Skin epidermis (tissue), 12 donors: ENCODE data around the gene LGALS3BP.
A peak's percentile ranks its signal among the peaks of the same experiment; 100 is the strongest.
"Not testable (repeated sequence)": the region's sequence is repeated elsewhere in the genome, so short reads cannot be mapped to it uniquely, and the experiment has no call there.

Experiments used
- H3K27ac ChIP-seq, 21 experiments: fragments of 200-600 bp; sonication (generic) in 11 of 21; one replicate each; pipeline ENCODE4 v1.5.0; 2020; ENCODE audit warnings: mild to moderate bottlenecking in 3 of 21, inconsistent platforms in 2 of 21, moderate library complexity in 2 of 21
- H3K4me3 ChIP-seq, 7 experiments: fragments of 200-600 bp; sonication (generic) in 2 of 7; one replicate each; pipeline ENCODE4 v1.5.0; 2020; ENCODE audit warnings: inconsistent platforms in 2 of 7, mild to moderate bottlenecking in 2 of 7, moderate library complexity in 1 of 7

The LGALS3BP gene

GRCh38 chr17:78970834-78971755, 8.6 kb downstream of the LGALS3BP start:
- H3K4me3 ChIP-seq: no peak overlapping the region
- peak overlapping the region in 1 of 21 experiments; percentile 37 for H3K27ac ChIP-seq

DNA sequence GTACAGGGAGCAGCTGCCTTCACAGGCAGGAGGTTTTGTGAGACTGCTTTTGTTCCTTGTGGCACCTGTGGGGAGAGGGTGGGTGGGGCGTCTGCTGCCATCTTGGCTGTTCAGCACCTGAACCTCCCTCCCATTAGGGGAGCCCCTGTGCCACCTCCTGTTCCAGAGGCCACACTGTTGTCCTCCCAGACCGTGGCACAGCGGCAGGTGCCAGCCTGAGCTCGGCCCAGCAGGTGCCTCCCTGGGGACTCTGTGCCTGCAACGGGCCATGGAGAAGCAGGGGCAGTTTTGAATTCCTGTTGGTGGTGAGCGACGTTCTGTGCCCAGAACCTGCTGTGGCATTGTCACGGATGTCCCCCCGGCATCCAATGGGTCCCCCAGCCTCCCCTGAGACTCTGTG, 9.9 kb downstream of the LGALS3BP start:
- H3K27ac ChIP-seq: no peak overlapping the region
- H3K4me3 ChIP-seq: no peak overlapping the region

DNA sequence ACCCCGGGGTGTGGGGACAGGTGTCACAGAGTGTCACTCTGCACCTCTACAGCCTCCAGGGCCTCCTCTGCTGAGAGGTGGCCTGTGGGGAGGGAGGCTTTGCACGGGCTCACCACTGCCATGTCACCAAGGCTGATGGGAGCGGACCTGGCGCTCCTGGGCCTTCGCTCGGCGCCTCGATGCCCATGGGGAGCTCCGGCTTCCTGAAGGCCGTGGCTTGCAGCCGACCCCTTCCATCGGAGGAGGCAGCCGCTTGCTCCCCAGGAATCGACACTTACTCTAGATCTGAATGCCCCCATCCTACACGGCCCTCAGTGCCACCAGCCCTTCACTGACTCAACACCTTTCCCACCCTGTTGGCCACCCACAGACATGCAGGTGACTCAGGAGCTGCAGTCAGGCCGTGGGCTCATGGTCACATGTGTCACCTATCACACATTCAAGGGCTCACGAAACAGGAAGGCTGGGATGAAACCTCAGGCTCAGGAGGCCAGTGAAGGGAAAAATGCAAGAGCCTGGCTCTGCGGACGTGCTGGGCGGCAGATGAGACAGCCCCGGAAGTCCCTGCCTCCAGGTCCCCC, 11.9 kb downstream of the LGALS3BP start:
- no peak overlapping the region for H3K4me3 ChIP-seq
- no peak overlapping the region for H3K27ac ChIP-seq

DNA sequence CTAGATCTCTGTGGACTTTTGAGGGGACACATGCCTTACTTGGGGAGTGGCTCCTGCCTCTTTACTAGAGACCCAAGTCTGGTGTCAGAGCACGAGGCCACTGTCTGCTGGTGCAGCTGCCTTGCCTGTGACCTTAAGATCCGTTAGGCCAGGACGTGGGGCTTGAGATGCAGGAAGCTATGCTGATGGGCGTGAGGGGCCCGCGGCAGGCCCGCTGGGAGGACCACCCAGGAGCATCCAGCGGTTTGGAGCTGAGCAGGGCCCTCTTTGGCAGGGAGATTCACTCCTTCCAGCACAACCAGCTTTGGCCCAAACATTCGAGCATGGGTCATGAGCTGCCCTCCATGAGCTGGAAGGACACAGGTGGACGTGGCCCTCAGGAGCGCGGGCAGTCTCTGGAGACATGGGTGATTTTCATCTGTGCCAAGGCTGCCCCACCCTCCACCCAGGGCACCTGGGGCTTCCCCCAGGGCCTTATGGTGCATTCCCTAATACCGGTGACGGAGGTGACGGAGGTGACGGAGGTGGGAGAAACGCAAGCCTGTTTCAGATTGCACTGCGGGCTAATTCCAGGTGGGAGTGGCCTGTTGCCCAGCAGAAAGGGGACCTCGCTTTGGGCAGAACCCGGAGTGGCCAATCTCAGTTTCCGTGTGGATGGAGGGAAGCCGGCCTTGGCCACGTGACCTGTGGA, 12.7 kb downstream of the LGALS3BP start:
- Histone ChIP-seq H3K27ac (no peak overlapping the region), H3K4me3 (no peak overlapping the region)

DNA sequence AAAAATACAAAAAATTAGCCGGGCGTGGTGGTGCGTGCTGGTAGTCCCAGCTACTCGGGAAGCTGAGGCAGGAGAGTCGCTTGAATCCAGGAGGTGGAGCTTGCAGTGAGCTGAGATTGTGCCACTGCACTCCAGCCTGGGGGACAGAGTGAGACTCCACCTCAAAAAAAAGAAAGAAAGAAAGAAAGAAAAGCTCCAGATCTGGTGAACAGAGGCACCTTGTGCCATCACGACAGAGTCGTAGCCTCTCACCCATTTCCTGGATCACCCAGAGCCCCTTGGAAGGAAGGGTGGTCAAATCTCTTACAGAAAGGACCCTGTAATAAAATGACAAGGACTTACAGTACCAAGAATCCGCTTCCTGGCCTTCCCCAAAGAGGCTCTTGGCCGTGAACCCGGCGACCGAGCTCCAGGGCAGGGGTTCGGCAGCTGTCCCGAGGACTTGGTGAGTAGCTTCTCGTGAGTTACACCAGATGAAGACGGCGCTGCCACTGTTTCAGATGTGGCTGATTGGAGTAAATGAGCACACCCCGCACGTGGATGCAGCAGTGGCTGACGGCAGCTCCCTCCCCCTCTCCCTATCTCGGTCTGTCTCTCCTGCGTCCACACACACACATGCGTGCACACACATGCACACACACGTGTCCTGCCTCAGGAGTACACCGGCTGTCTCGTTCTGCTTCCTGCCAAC, 13.5 kb downstream of the LGALS3BP start:
- H3K4me3 ChIP-seq: no peak overlapping the region
- no peak overlapping the region for H3K27ac ChIP-seq

DNA sequence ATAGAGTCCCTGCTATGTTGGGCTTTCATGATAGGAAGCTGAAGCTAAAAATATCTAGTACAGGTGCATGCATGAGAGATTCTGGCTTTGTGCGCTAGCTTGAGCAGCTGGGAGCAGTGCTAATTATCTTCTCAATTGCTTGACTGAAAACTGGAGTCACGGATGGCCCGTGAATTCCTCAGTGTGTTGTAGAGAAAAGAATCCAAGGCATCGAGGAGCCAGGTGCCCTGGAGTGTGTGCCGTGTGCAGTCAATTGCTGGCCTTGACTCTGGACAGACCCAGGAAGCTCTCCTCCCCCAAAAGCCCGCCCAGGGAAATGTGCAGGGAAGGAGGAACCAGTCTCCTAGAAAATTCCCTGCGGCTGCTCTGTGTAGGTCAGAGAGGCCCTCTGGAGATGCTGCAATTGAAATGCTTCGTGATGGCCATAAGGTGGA, 14.2 kb downstream of the LGALS3BP start:
- H3K27ac ChIP-seq: no peak overlapping the region

GRCh38 chr17:78963378-78963777, 16.3 kb downstream of the LGALS3BP start:
- Histone ChIP-seq H3K27ac (no peak overlapping the region), H3K4me3 (no peak overlapping the region)

More for the DNA sequence above, 14.2 kb downstream of the LGALS3BP start:
- no peak overlapping the region for H3K4me3 ChIP-seq

GRCh38 chr17:78962984-78963348, 16.8 kb downstream of the LGALS3BP start:
- H3K4me3 ChIP-seq, H3K27ac ChIP-seq: not testable (repeated sequence)

DNA sequence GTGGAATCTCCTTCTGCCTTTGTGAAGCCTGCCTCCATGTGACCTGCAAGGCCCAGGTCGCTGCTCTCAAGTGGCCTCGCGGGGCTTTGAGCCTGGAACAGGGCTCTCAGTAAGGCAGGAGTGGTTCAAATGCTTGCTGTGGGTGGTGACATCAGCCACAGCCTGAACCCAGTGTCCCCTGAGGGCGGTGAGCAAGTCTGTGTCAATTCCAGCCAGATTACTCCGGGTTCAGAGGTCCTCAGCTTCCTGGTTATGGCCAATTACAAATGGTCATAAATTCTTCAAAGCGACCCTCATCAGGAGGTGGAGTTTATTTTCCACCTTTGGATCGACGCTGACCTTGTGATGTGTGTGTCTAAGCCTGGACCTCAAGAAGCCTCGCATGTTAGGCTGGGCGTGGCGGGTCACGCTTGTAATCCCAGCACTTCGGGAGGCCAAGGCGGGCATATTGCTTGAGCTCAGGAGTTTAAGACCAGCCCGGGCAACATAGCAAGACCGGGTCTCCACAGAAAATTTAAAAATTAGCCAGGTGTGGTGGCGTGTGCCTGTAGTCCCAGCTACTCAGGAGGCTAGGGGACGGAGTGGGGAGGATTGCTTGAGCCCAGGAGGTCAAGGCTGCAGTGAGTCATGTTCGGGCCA, 17.3 kb downstream of the LGALS3BP start:
- Histone ChIP-seq H3K4me3 (no peak overlapping the region), H3K27ac (no peak overlapping the region)

GRCh38 chr17:78961571-78961970, 18.2 kb downstream of the LGALS3BP start:
- H3K27ac ChIP-seq: no peak overlapping the region
- no peak overlapping the region for H3K4me3 ChIP-seq

DNA sequence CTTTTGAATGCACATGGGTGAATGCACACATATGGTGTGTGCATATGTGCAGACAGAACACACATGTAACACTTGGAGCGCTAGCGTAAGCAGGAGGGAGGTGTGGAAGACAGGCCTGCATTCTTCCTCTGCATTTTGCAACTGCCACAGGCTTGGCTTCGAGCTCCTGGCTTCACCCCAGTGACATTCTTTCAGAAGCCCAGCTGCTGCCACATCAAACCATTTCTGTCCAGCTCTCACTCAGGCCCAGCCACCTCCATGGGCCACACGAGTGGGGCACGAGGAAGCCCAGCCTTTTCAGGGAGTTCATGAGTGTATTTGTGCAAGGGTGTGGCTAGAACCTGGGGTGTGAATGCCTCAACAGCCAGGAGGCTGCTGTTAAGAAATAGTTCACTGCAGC, 18.8 kb downstream of the LGALS3BP start:
- peak overlapping the region in 2 of 21 experiments; percentile 22 to 44 for H3K27ac ChIP-seq
- no peak overlapping the region for H3K4me3 ChIP-seq

GRCh38 chr17:78959803-78960202, 19.9 kb downstream of the LGALS3BP start:
- no peak overlapping the region for H3K27ac ChIP-seq
- no peak overlapping the region for H3K4me3 ChIP-seq

DNA sequence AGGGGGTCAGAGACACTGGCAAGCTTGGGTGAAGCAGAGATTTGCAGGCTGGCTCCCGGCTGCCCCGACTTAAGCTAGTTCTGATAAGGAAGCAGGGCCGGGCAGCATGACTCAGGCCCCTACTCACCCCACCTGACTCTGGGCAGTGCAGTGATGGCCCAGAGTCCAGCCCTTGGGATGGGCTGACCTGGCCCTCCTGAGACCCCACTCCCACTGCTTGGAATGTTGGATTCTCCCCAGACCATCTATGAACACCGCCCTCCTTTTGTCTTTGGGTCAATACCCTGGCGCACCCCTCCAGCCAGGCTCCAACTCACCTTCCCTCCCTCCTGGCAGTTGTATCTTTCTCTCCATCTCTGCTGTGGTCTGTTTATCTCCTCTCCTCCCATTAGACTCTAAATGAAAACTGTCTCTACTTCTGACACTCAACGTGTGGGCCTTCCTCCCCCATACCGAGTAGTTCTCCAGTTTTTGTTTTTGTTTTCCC, 21.0 kb downstream of the LGALS3BP start:
- Histone ChIP-seq H3K4me3 (no peak overlapping the region), H3K27ac (no peak overlapping the region)

- Histone ChIP-seq H3K4me3 (no peak overlapping the region), H3K27ac (no peak overlapping the region)
These were observed 22.6 kb downstream of the LGALS3BP start for GRCh38 chr17:78957128-78957527.

GRCh38 chr17:78956254-78956653, 23.5 kb downstream of the LGALS3BP start:
- Histone ChIP-seq H3K27ac (no peak overlapping the region), H3K4me3 (no peak overlapping the region)

- H3K4me3 ChIP-seq: no peak overlapping the region
- H3K27ac ChIP-seq: no peak overlapping the region
These were observed 25.0 kb downstream of the LGALS3BP start for GRCh38 chr17:78954684-78955083.

GRCh38 chr17:78953356-78954350, 26.1 kb downstream of the LGALS3BP start:
- Histone ChIP-seq H3K27ac (peak overlapping the region in 1 of 21 experiments; percentile 29), H3K4me3 (no peak overlapping the region)

- Histone ChIP-seq H3K4me3 (no peak overlapping the region), H3K27ac (peak overlapping the region in 2 of 21 experiments; percentile 31 to 54)
These were observed 27.0 kb downstream of the LGALS3BP start for GRCh38 chr17:78952706-78953105.
